HEK293 (cell line): ENCODE data around the gene NCKAP5L.
A peak's percentile ranks its signal among the peaks of the same experiment; 100 is the strongest.
"Not testable (repeated sequence)": the region's sequence is repeated elsewhere in the genome, so short reads cannot be mapped to it uniquely, and the experiment has no call there.

Experiments used
- CTCF ChIA-PET: fragments of 350-600 bp; formaldehyde crosslinking; extraction: SDS; loops from one replicate; lab custom pipeline; 2021; ENCODE audit warnings: antibody characterized with exemption; lab: Yijun Ruan, JAX
- POLR2A ChIA-PET: fragments of 300-600 bp; formaldehyde crosslinking; extraction: SDS; loops from one replicate; lab custom pipeline; 2020; ENCODE audit warnings: antibody characterized with exemption, inconsistent platforms; lab: Yijun Ruan, JAX
- H3K27ac ChIP-seq: fragments of 200-500 bp; sonication (Bioruptor generic); 2 replicates; pipeline ENCODE4 v1.5.1; 2014; ENCODE audit warnings: low read depth, low read length, control low read depth, inconsistent platforms; ENCODE audit errors: extremely low read depth
- H3K36me3 ChIP-seq, 2 experiments: fragments of 200-500 bp in 1 of 2; sonication (Bioruptor generic) in 1 of 2; 1 replicate in 1 of 2; 2 replicates in 1 of 2; pipeline ENCODE4 v1.5.1; 2014 to 2017; ENCODE audit warnings: inconsistent platforms in 2 of 2, low read length in 2 of 2; ENCODE audit not compliant: control insufficient read depth in 2 of 2, insufficient read depth in 1 of 2
- H3K4me1 ChIP-seq: fragments of 200-500 bp; sonication (Bioruptor generic); 2 replicates; pipeline ENCODE4 v1.5.1; 2014; ENCODE audit warnings: mild to moderate bottlenecking, low read length, inconsistent platforms; ENCODE audit not compliant: control insufficient read depth, insufficient read depth
- H3K4me3 ChIP-seq: 2 replicates; pipeline ENCODE4 v1.5.1; 2011; ENCODE audit warnings: low read depth, mild to moderate bottlenecking, control low read depth, low read length, moderate library complexity
- H3K9me3 ChIP-seq: fragments of 200-500 bp; sonication (Bioruptor generic); 2 replicates; pipeline ENCODE4 v1.5.1; 2014; ENCODE audit warnings: low read depth, low read length, inconsistent platforms; ENCODE audit not compliant: control insufficient read depth, insufficient read depth
- BCL11A ChIP-seq: fragments of 450-650 bp; formaldehyde crosslinking; IDR thresholded peaks from 2 replicates; pipeline ENCODE4 v1.5.1; 2016; ENCODE audit warnings: low read depth, missing biosample characterization, missing genetic modification characterization
- GLI4 ChIP-seq: fragments of 450-650 bp; formaldehyde crosslinking; IDR thresholded peaks from 2 replicates; pipeline ENCODE4 v1.5.1; 2016; ENCODE audit warnings: missing biosample characterization, missing genetic modification characterization
- GLIS1 ChIP-seq: fragments of 450-650 bp; formaldehyde crosslinking; IDR thresholded peaks from 2 replicates; pipeline ENCODE4 v1.5.1; 2016; ENCODE audit warnings: missing biosample characterization, missing genetic modification characterization
- KLF16 ChIP-seq: fragments of 450-650 bp; formaldehyde crosslinking; IDR thresholded peaks from 2 replicates; pipeline ENCODE4 v1.5.1; 2017; ENCODE audit warnings: missing biosample characterization, missing genetic modification characterization
- KLF8 ChIP-seq: fragments of 450-650 bp; formaldehyde crosslinking; IDR thresholded peaks from 2 replicates; pipeline ENCODE4 v1.5.1; 2016; ENCODE audit warnings: missing biosample characterization, missing genetic modification characterization
- MYNN ChIP-seq: fragments of 450-650 bp; formaldehyde crosslinking; IDR thresholded peaks from 2 replicates; pipeline ENCODE4 v1.5.1; 2016; ENCODE audit warnings: missing biosample characterization, missing genetic modification characterization, borderline replicate concordance
- PRDM1 ChIP-seq: fragments of 450-650 bp; formaldehyde crosslinking; IDR thresholded peaks from 2 replicates; pipeline ENCODE4; 2016; ENCODE audit warnings: missing biosample characterization, missing genetic modification characterization
- REPIN1 ChIP-seq: fragments of 450-650 bp; formaldehyde crosslinking; IDR thresholded peaks from 2 replicates; pipeline ENCODE4 v1.5.1; 2017; ENCODE audit warnings: missing biosample characterization, missing genetic modification characterization, low read depth
- TRIM28 ChIP-seq: IDR thresholded peaks from 2 replicates; pipeline ENCODE4 v1.6.1; 2011; ENCODE audit warnings: low read length, control low read depth, borderline replicate concordance
- ZBTB1 ChIP-seq: fragments of 450-650 bp; formaldehyde crosslinking; IDR thresholded peaks from 2 replicates; pipeline ENCODE4 v1.5.1; 2016; ENCODE audit warnings: missing biosample characterization, missing genetic modification characterization
- ZBTB21 ChIP-seq: fragments of 450-650 bp; formaldehyde crosslinking; IDR thresholded peaks from 2 replicates; pipeline ENCODE4 v1.5.1; 2017; ENCODE audit warnings: missing biosample characterization, missing genetic modification characterization
- ZBTB48 ChIP-seq: fragments of 450-650 bp; formaldehyde crosslinking; IDR thresholded peaks from 2 replicates; pipeline ENCODE4 v1.5.1; 2016; ENCODE audit warnings: missing biosample characterization, missing genetic modification characterization
- ZBTB8A ChIP-seq: fragments of 450-650 bp; formaldehyde crosslinking; IDR thresholded peaks from 2 replicates; pipeline ENCODE4 v1.5.1; 2016; ENCODE audit warnings: missing biosample characterization, missing genetic modification characterization
- ZFP37 ChIP-seq: fragments of 450-650 bp; formaldehyde crosslinking; IDR thresholded peaks from 2 replicates; pipeline ENCODE4 v1.5.1; 2016; ENCODE audit warnings: missing biosample characterization, missing genetic modification characterization
- ZNF10 ChIP-seq: fragments of 450-650 bp; formaldehyde crosslinking; IDR thresholded peaks from 2 replicates; pipeline ENCODE4 v1.5.1; 2017; ENCODE audit warnings: missing biosample characterization, missing genetic modification characterization
- ZNF132 ChIP-seq: fragments of 450-650 bp; formaldehyde crosslinking; IDR thresholded peaks from 2 replicates; pipeline ENCODE4 v1.5.1; 2017; ENCODE audit warnings: missing biosample characterization, missing genetic modification characterization, borderline replicate concordance
- ZNF138 ChIP-seq: fragments of 450-650 bp; formaldehyde crosslinking; IDR thresholded peaks from 2 replicates; pipeline ENCODE4 v1.5.1; 2016; ENCODE audit warnings: missing biosample characterization, missing genetic modification characterization, borderline replicate concordance
- ZNF157 ChIP-seq: fragments of 450-650 bp; formaldehyde crosslinking; IDR thresholded peaks from 2 replicates; pipeline ENCODE4 v1.5.1; 2016; ENCODE audit warnings: missing biosample characterization, missing genetic modification characterization
- ZNF174 ChIP-seq: fragments of 450-650 bp; formaldehyde crosslinking; IDR thresholded peaks from 2 replicates; pipeline ENCODE4 v1.5.0; 2017; ENCODE audit warnings: missing biosample characterization, mild to moderate bottlenecking, missing genetic modification characterization
- ZNF202 ChIP-seq: fragments of 450-650 bp; formaldehyde crosslinking; IDR thresholded peaks from 2 replicates; pipeline ENCODE4 v1.5.1; 2016; ENCODE audit warnings: missing biosample characterization, missing genetic modification characterization, borderline replicate concordance
- ZNF354C ChIP-seq: fragments of 450-650 bp; formaldehyde crosslinking; IDR thresholded peaks from 2 replicates; pipeline ENCODE4 v1.5.1; 2016; ENCODE audit warnings: missing biosample characterization, missing genetic modification characterization, low read depth, borderline replicate concordance
- ZNF362 ChIP-seq: fragments of 450-650 bp; formaldehyde crosslinking; IDR thresholded peaks from 2 replicates; pipeline ENCODE4 v1.5.1; 2016; ENCODE audit warnings: missing biosample characterization, missing genetic modification characterization
- ZNF366 ChIP-seq: fragments of 450-650 bp; formaldehyde crosslinking; conservative IDR thresholded peaks from 2 replicates; pipeline ENCODE4 v1.5.1; 2016; ENCODE audit warnings: missing biosample characterization, missing genetic modification characterization
- ZNF473 ChIP-seq: fragments of 450-650 bp; formaldehyde crosslinking; IDR thresholded peaks from 2 replicates; pipeline ENCODE4 v1.5.1; 2017; ENCODE audit warnings: missing biosample characterization, missing genetic modification characterization
- ZNF580 ChIP-seq: fragments of 450-650 bp; formaldehyde crosslinking; IDR thresholded peaks from 2 replicates; pipeline ENCODE4 v1.5.1; 2016; ENCODE audit warnings: missing biosample characterization, missing genetic modification characterization
- ZNF629 ChIP-seq: fragments of 450-650 bp; formaldehyde crosslinking; IDR thresholded peaks from 2 replicates; pipeline ENCODE4 v1.5.1; 2017; ENCODE audit warnings: missing biosample characterization, missing genetic modification characterization
- ZNF677 ChIP-seq: fragments of 450-650 bp; IDR thresholded peaks from 2 replicates; pipeline ENCODE4 v1.5.0; 2018; ENCODE audit warnings: missing biosample characterization, mild to moderate bottlenecking, missing genetic modification characterization, moderate library complexity
- TF ChIP-seq, protein P1 (sequence below): fragments of 450-650 bp; formaldehyde crosslinking; IDR thresholded peaks from 2 replicates; pipeline ENCODE4 v1.5.1; 2017; ENCODE audit warnings: missing biosample characterization, missing genetic modification characterization

Gene NCKAP5L

GRCh38 chr12:49872781-49873181, 44.6 kb upstream of the NCKAP5L start:
- peaks cover 12% of the 10 kb centered on the region for H3K4me1 ChIP-seq

GRCh38 chr12:49872381-49872780, 44.2 kb upstream of the NCKAP5L start:
- no peak overlapping the region for H3K27ac ChIP-seq
- POLR2A ChIA-PET: no interaction called here

More at GRCh38 chr12:49872781-49873181, 44.6 kb upstream of the NCKAP5L start:
- Histone ChIP-seq H3K9me3 (no peaks in the 10 kb centered on the region), H3K36me3 (no peaks in the 10 kb centered on the region), H3K4me3 (no peak overlapping the region), H3K27ac (no peak overlapping the region)
- ChIA-PET POLR2A (no interaction called here), CTCF (interaction anchor here (0.5 to 1.8 kb wide), 3 partner anchors 73 to 260 kb away, joined by 3 to 9 read pairs (median 4); no protein-coding TSS in a partner anchor)
- TF ChIP-seq ZBTB48 (tag by site-specific recombination): no peak
- TF ChIP-seq ZNF138 (tag by site-specific recombination): no peak
- TF ChIP-seq ZNF677 (tag by site-specific recombination): no peak
- TF ChIP-seq GLIS1: peak; percentile 71
- TF ChIP-seq ZBTB21 (tag by site-specific recombination): no peak
- no peak for TF ChIP-seq ZNF202 (tag by site-specific recombination)
- TF ChIP-seq KLF8 (tag by site-specific recombination): no peak
- TF ChIP-seq ZNF354C: no peak

DNA sequence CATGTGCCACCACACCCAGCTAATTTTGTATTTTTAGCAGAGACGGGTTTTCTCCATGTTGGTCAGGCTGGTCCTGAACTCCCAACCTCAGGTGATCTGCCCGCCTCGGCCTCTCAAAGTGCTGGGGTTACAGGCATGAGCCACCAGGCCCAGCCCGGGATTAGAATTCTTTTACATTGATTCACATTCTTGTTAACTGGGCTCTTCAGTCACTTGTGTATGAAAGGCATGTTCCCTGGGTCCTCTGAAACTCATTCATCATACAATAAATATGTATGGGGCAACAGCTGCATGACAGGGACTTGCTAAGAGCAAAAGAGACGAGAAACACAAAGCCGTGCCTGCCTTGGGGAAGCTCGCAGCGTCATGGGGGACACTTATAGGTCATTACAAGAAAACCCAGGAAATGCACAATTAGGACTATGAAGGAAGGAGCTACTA, 43.6 kb upstream of the NCKAP5L start:
- POLR2A ChIA-PET: not testable (repeated sequence)

More at GRCh38 chr12:49872381-49872780, 44.2 kb upstream of the NCKAP5L start:
- H3K4me1 ChIP-seq: peaks cover 14% of the 10 kb centered on the region
- no peaks in the 10 kb centered on the region for H3K36me3 ChIP-seq
- no peak overlapping the region for H3K4me3 ChIP-seq
- CTCF ChIA-PET: interaction anchor here (0.5 to 1.8 kb wide), 4 partner anchors 73 to 260 kb away, joined by 3 to 9 read pairs (median 5); no protein-coding TSS in a partner anchor
- no peaks in the 10 kb centered on the region for H3K9me3 ChIP-seq
- TF ChIP-seq ZNF132 (tag by site-specific recombination) (no peak), ZBTB8A (tag by site-specific recombination) (no peak), ZFP37 (tag by site-specific recombination) (no peak), ZNF366 (tag by site-specific recombination) (no peak), ZNF10 (no peak), ZBTB1 (tag by site-specific recombination) (no peak), ZNF174 (no peak), GLI4 (tag by site-specific recombination) (no peak), KLF16 (no peak), PRDM1 (tag by site-specific recombination) (no peak), MYNN (tag by site-specific recombination) (no peak), ZNF157 (no peak), TRIM28 (no peak), ZNF473 (tag by site-specific recombination) (no peak), ZNF629 (no peak), ZNF580 (tag by site-specific recombination) (no peak), REPIN1 (tag by site-specific recombination) (no peak), BCL11A (no peak), ZNF362 (tag by site-specific recombination) (no peak)
- TF ChIP-seq, protein P1, sequence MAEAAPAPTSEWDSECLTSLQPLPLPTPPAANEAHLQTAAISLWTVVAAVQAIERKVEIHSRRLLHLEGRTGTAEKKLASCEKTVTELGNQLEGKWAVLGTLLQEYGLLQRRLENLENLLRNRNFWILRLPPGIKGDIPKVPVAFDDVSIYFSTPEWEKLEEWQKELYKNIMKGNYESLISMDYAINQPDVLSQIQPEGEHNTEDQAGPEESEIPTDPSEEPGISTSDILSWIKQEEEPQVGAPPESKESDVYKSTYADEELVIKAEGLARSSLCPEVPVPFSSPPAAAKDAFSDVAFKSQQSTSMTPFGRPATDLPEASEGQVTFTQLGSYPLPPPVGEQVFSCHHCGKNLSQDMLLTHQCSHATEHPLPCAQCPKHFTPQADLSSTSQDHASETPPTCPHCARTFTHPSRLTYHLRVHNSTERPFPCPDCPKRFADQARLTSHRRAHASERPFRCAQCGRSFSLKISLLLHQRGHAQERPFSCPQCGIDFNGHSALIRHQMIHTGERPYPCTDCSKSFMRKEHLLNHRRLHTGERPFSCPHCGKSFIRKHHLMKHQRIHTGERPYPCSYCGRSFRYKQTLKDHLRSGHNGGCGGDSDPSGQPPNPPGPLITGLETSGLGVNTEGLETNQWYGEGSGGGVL (tag by site-specific recombination): no peak

More for the DNA sequence above, 43.6 kb upstream of the NCKAP5L start:
- not testable (repeated sequence) for H3K27ac ChIP-seq, H3K4me3 ChIP-seq, H3K9me3 ChIP-seq, H3K36me3 ChIP-seq
- H3K4me1 ChIP-seq: peaks cover 14% of the 10 kb centered on the region
- CTCF ChIA-PET: interaction anchor here (0.7 to 1.8 kb wide), 4 partner anchors 22 to 199 kb away, joined by 3 to 9 read pairs (median 5); no protein-coding TSS in a partner anchor
